OCI-LY7 (cell line): ENCODE measurements around the gene TBC1D10B.

Experiments used
- CTCF ChIP-seq: fragments of 200-600 bp; sonication (generic); conservative IDR thresholded peaks from 2 replicates; pipeline ENCODE4 v1.5.1; 2014; ENCODE audit warnings: mild to moderate bottlenecking, antibody characterized with exemption, low read length, moderate library complexity, mixed read lengths
- EZH2phosphoT487 ChIP-seq: fragments of 200-600 bp; sonication (generic); IDR thresholded peaks from 2 replicates; pipeline ENCODE4 v1.6.1; 2018; ENCODE audit warnings: low read depth, borderline replicate concordance, mild to moderate bottlenecking, mixed run types, antibody characterized with exemption, low read length, moderate library complexity, mixed read lengths

- no peak for TF ChIP-seq CTCF
- no peak for TF ChIP-seq EZH2phosphoT487
Observed at GRCh38 chr16:30365200-30365599, 5.1 kb downstream of the TBC1D10B start.
